Measurements from ENCODE around the gene SLAMF9. TPM values are rescaled to one million over a fixed set of nuclear protein-coding genes. Genes with fewer than 3 reads are reported as not detected.

The SLAMF9 gene
- total and polyA plus RNA-seq, 2 donors, result not detected

DNA sequence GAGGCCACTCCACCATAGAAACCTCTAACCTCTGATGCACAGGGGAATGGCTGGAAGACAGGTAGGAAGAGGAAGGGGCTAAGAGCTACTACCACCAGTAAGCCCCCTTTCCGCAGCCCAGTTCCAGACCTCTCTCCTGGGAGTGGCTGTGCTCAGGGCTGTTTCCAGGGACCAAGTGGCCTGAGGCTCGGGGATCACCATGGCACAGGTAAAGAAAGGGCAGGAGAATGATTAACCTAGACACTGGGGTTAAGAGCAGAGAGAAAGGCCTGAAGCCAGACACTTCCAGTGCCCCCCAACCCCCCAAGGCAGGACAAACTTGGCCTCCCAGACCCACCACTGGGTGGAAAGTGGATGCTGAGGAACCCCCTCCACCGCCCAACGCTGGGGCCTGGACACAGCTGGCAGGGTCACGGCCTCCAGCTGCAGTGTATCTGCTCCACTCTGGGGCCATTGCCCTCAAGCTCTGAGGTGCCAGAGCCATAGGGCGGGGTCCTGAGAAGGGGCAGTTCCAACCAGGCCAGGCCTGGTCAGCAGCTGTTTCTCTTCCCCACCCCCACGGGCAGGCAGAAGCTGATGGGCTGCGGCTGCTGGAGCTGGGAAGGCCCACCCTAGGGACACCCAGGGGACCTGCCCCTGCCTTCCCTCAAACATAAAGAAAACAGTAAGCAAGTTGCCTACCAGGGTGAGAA is 31.4 kb downstream of the SLAMF9 start:
- DNase-seq (ENCODE audit: extremely low spot score), result no peak
- Histone ChIP-seq H3K27ac (ENCODE audit: low read depth) (peak overlapping the region; percentile 59), H3K4me1 (ENCODE audit: insufficient read depth) (peaks cover 3% of the 10 kb centered on the region), H3K36me3 (ENCODE audit: insufficient read depth) (peaks cover 3% of the 10 kb centered on the region), H3K4me3 (ENCODE audit: low read depth, low read length) (peak overlapping the region; percentile 15)
- 36% methylated on average over 8 of the region's 8 CpGs for WGBS

DNA sequence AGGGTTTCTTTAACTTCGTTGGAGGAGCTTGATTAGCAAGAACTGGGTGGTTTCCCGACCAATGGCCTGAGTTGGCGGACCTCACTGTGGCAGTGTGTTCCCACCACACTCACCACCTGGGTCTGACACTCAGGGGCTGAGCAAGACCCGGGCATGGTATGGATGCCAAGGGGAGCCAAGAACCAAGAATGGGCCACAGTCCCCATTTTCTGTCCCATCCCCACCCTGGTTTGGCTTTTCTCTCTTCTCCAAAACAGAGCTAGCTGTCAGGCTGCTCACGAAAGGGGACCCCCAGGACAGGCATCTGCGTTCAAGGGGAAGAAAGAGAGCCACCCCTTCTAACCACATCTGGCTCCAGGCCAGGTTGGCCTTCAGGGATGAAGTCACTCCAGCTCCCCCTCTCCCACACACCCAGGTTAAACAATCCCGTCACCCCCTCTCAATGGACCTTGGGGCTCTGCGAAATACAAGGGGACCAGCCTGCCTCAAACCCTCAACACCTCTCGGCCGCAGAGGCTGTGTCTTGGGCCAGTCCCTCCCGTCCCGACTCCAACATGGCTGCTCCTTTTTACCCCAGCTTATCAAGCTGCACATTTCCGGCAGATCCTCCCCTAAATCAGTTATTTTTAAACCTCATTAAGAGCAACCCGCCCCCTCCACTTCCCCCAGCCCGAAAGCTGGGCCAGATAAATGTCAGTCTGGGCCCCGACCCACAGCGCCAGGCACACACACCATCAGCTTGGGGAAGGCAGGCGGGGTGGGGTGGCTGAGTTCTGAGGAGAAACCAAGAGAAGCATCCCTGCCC is 32.1 kb downstream of the SLAMF9 start:
- 45% methylated on average over 18 of the region's 18 CpGs for WGBS
- DNase-seq (ENCODE audit: extremely low spot score), result no peak
- peaks cover 3% of the 10 kb centered on the region for H3K36me3 ChIP-seq (ENCODE audit: insufficient read depth)
- H3K4me1 ChIP-seq (ENCODE audit: insufficient read depth), result peaks cover 3% of the 10 kb centered on the region
- H3K27ac ChIP-seq (ENCODE audit: low read depth), result peak overlapping the region; percentile 44
- no peak overlapping the region for H3K4me3 ChIP-seq (ENCODE audit: low read depth, low read length)

DNA sequence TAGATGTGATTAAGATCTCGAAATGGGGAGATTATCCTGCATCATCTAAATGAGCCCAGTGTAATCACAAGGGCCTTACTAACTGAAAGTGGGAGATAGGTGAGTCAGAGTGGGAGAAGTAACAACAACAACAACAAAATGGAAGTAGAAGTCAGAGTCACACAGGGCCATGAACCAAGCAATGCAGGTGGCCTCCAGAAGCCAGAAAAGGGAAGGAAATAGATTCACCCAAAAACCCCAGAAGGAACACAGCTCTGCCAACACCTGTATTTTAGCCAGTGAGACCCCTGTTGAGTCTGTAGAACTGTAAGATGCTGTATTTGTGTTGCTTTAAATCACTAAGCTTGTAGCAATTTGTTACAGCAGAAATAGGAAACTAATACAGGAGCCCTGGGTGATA is 32.8 kb downstream of the SLAMF9 start:
- H3K36me3 ChIP-seq (ENCODE audit: insufficient read depth), result peaks cover 3% of the 10 kb centered on the region
- no peak overlapping the region for H3K4me3 ChIP-seq (ENCODE audit: low read depth, low read length)

DNA sequence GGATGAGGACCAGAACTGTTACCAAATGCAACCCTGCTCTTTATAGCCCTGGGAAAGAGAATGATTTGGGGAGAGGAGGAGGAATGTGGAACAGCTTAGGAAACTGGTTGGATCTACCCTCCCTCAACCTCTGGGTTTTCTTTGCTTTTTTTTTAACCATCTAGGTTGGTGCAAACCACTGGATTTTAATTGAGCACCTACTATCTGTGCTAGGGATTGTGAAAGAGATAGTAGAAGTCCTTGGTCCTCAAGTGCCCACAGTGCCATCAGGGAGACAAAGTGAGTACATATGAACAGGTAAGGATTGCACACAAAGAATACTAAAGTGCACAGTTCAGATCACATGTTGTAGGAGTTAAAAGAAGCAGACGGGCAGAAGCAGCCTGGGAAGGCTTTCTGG is 33.4 kb downstream of the SLAMF9 start:
- H3K4me3 ChIP-seq (ENCODE audit: low read depth, low read length), result no peak overlapping the region
- H3K4me1 ChIP-seq (ENCODE audit: insufficient read depth), result peaks cover 3% of the 10 kb centered on the region
- H3K36me3 ChIP-seq (ENCODE audit: insufficient read depth), result peaks cover 3% of the 10 kb centered on the region
- no peak for DNase-seq (ENCODE audit: extremely low spot score)
- 79% methylated on average over 1 of the region's 1 CpG for WGBS
- H3K27ac ChIP-seq (ENCODE audit: low read depth), result no peak overlapping the region

More for the DNA sequence above, 32.8 kb downstream of the SLAMF9 start:
- WGBS, result 42% methylated on average over 1 of the region's 1 CpG
- no peak for DNase-seq (ENCODE audit: extremely low spot score)
- Histone ChIP-seq H3K27ac (ENCODE audit: low read depth) (peak overlapping the region; percentile 44), H3K4me1 (ENCODE audit: insufficient read depth) (peaks cover 3% of the 10 kb centered on the region)

DNA sequence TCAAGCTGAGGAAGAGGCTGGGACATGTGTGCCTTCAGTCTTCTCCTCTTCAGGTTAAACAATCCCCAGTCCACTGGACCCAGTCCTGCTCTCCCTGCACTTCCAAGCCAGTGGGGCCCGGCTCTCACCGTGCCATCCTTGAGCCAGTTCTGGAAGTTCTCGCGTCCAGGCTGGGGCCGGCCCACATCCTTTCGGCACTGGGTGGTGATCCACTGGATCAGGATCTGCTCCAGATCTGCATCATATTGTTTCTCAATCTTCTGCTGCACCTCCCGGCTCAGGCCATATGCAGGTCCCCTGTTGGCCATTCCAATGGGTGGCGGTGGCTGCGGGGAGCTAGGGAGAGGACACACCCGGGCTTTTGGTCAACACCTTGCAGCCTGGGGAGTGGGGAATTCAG is 33.8 kb downstream of the SLAMF9 start:
- Histone ChIP-seq H3K36me3 (ENCODE audit: insufficient read depth) (peaks cover 3% of the 10 kb centered on the region), H3K4me1 (ENCODE audit: insufficient read depth) (peaks cover 3% of the 10 kb centered on the region), H3K27ac (ENCODE audit: low read depth) (no peak overlapping the region), H3K4me3 (ENCODE audit: low read depth, low read length) (no peak overlapping the region)
- 89% methylated on average over 10 of the region's 10 CpGs for WGBS
- no peak for DNase-seq (ENCODE audit: extremely low spot score)

DNA sequence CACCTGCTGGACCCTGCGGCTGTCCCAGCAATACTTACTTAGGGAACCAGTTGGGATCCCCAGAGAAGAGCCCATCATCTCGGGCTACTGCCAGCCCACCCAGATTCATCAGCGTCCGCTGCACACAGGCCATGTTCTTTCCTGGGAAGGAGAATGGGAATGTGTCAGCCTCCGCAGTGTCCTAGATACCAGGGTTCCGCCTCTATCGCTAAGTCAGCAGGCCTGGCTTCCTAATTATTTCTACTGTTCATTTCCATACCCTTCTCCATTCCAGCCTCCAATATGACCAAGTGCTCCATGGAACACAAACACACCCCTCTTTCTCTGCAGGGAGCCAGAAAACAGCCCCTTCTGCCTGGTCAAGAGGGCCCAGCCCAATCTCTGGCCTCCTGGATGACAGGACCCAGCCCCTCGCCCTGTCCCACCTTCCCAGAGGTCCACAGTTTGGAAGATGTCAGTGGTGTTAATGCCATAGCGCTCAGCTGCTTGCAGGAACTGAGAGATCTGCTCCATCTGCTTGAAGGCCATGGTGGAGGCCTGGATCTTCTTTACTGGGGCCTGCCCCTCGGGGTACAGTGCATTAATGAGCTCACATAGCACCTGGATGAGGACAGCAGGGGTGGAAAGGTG is 34.7 kb downstream of the SLAMF9 start:
- peaks cover 3% of the 10 kb centered on the region for H3K36me3 ChIP-seq (ENCODE audit: insufficient read depth)
- no peak overlapping the region for H3K4me3 ChIP-seq (ENCODE audit: low read depth, low read length)
- H3K4me1 ChIP-seq (ENCODE audit: insufficient read depth), result peaks cover 3% of the 10 kb centered on the region
- 94% methylated on average over 10 of the region's 10 CpGs for WGBS
- DNase-seq (ENCODE audit: extremely low spot score), result no peak
- H3K27ac ChIP-seq (ENCODE audit: low read depth), result no peak overlapping the region

DNA sequence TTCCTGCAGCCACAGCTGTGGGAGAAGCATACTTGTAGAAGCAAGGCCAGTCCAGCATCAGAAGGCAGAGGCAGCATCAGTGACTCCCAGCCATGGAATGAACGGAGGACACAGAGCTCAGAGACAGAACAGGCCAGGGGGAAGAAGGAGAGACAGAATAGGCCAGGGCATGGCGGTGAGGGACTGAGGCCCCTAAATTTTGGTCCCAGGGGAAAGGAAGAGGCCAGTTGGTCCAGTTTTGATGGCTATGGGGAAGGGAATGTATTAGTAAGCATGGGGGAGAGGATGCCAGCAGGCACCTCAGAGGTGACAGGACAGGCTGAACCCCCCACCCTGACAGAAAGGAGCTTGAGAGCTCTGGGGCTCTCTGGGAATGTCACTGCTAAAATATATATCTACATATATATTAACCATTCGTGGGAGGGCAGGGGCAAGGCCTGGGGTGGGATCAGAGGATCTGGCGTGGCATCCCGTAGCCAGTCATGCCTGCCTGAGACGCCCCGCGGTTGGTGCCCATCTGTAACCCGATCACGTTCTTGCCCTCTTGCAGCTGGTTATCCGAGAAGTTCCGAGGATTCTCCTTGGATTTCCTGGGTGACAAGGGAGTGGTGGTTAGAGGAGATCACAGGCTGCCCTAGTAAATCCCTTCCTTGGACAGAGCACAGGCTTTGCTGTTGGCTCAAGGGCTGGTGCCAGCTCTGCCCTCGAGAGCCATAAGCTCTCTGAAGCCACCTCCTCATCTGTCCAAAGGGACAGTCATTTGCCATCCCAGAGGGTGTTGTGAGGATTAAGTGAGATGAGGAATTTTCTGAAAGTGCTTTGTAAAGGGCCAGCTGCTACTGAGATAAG is 35.5 kb downstream of the SLAMF9 start:
- Histone ChIP-seq H3K27ac (ENCODE audit: low read depth) (no peak overlapping the region), H3K4me3 (ENCODE audit: low read depth, low read length) (no peak overlapping the region), H3K4me1 (ENCODE audit: insufficient read depth) (peaks cover 3% of the 10 kb centered on the region), H3K36me3 (ENCODE audit: insufficient read depth) (peaks cover 3% of the 10 kb centered on the region)
- no peak for DNase-seq (ENCODE audit: extremely low spot score)
- 86% methylated on average over 13 of the region's 13 CpGs for WGBS

DNA sequence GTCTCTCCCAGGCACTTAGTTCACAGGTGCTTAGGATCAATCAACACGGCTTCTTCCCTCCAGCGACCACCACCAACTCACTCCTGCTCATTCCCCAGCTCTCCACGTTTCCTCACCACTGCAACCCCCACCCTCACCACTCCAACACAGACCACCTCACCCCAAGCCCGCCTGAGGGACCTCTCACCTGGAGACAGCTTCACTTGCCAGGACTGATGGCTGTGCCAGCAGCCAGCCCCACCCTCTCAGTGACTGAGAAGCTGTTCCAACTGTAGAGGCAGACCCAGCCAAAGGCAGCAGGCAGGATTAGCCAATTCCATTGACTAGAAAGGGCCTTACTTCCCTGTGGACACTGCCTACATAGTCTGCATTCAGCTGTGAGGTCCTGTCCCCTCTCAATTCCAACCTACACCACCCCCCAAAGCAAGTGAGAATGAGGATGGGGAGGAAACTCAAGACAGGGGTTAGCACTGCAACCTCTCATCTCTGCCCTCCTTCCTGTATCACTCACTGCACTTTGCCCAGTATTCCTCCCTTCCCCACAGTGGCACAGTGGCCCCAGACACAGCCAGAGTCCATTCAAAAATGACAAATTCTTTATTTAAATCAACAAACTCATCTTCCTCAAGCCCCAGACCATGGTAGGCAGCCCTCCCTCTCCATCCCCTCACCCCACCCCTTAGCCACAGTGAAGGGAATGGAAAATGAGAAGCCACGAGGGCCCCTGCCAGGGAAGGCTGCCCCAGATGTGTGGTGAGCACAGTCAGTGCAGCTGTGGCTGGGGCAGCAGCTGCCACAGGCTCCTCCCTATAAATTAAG is 36.3 kb downstream of the SLAMF9 start:
- Histone ChIP-seq H3K4me1 (ENCODE audit: insufficient read depth) (no peaks in the 10 kb centered on the region), H3K36me3 (ENCODE audit: insufficient read depth) (peaks cover 3% of the 10 kb centered on the region)

DNA sequence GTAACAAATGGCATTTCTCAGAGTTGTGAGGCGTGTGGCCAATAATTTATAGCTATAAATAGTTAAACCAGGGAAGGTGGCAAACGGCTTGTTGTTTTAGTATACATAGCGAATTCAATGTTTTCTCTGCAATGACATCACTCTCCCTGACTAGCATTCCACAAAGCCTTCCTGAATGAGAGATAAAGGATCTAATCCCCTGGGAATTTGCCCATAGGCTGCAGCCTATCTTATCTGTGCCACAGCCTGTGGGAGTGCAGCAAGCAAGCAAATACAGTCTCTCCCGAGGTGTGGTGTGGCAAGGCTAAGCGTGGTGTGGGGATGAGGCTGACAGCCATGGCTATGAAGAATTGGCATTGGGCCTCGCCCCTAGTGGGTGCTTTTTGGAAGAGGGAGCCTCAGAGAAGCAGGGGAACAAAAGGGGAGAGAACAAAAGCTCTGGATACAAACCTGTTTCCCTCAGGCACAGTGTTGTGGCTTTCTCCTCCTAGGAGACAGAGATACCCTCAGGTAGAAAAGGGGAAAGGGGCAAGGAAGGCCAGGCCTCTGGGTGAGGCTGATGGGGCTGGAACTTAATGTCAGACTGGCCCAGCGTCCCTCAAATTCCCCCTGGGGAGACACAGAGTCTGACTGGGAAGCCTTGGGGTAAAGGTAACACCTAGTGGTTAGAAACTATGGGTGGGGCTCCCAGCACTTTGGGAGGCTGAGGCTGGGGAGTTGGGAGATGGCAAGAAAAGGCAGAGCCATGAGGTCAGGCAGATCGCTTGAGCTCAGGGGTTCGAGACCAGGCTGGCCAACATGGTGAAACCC is 37.6 kb downstream of the SLAMF9 start:
- 40% methylated on average over 9 of the region's 9 CpGs for WGBS
- no peak for DNase-seq (ENCODE audit: extremely low spot score)
- H3K4me1 ChIP-seq (ENCODE audit: insufficient read depth), result no peaks in the 10 kb centered on the region
- H3K4me3 ChIP-seq (ENCODE audit: low read depth, low read length), result no peak overlapping the region
- H3K27ac ChIP-seq (ENCODE audit: low read depth), result no peak overlapping the region
- peaks cover 3% of the 10 kb centered on the region for H3K36me3 ChIP-seq (ENCODE audit: insufficient read depth)

More for the DNA sequence above, 36.3 kb downstream of the SLAMF9 start:
- 66% methylated on average over 5 of the region's 5 CpGs for WGBS
- Histone ChIP-seq H3K27ac (ENCODE audit: low read depth) (no peak overlapping the region), H3K4me3 (ENCODE audit: low read depth, low read length) (no peak overlapping the region)
- DNase-seq (ENCODE audit: extremely low spot score), result no peak

DNA sequence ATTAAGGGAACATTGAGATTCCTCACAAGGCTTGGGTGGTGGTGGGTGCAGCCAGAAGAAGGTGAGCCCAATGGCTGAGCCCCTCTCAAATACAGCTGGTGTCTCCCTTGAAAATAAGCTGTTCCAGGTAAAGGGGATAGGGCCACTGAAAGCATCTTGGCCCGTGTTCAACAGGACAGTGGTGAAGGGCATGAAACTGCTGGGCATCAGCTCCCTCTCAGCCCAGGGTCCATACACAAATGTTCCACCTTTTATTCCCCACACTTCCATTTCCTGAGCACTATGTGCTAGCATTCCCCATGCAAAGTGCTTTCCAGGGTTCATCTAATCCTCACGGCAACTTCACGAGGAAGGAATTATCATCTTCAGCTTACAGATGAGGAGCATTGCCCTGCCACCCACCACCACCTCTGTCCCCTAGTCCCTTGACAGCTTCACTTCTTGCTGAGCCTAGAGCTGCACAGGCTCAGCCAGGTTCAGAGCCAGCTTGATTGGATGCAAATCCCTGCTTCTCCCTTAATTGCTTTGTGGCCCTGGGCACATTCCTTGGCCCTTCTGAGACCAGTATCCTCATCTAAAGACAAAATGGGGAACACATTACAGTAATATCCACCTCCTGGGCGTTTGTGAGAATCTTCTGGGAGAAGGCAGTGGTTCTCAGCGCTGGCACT is 38.3 kb downstream of the SLAMF9 start:
- Histone ChIP-seq H3K27ac (ENCODE audit: low read depth) (no peak overlapping the region), H3K4me3 (ENCODE audit: low read depth, low read length) (no peak overlapping the region), H3K36me3 (ENCODE audit: insufficient read depth) (peaks cover 3% of the 10 kb centered on the region), H3K4me1 (ENCODE audit: insufficient read depth) (no peaks in the 10 kb centered on the region)
- 33% methylated on average over 5 of the region's 5 CpGs for WGBS
- no peak for DNase-seq (ENCODE audit: extremely low spot score)

DNA sequence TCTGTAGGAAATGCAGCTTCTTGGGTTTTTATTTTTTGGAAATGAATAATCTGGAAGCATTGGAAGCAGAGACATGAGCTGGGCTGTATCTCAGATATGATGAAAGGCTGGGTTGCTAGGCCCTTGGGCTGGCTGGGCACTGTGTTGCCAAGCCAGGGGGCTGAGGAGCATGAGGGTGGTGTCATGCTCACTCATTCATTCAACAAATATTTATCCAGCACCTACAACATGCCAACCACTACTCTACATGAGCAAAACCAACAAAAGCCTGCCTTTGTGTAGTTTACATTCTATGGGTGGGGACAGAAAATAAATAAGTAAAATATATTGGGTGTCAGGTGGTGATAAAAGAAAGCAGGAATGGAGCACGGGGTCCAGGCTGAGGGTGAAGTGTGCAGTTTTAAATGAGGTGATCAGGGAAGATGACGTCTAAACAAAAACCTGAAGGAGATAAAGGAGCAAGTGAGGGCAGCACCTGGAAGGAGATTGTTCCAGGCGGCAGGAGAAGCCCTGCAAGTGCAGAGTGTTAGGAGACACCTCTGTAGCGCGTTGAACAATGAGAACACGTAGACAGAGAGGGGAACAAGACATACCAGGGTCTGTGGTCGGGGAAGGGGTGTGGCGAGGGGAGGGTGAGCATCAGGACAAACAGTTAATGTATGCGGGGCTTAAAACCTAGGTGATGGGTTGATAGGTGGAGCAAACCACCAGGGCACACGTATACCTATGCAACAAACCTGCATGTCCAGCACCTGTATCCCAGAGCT is 39.6 kb downstream of the SLAMF9 start:
- no peak overlapping the region for H3K4me3 ChIP-seq (ENCODE audit: low read depth, low read length)
- no peak for DNase-seq (ENCODE audit: extremely low spot score)
- no peak overlapping the region for H3K27ac ChIP-seq (ENCODE audit: low read depth)
- 81% methylated on average over 10 of the region's 10 CpGs for WGBS
- H3K4me1 ChIP-seq (ENCODE audit: insufficient read depth), result no peaks in the 10 kb centered on the region
- peaks cover 3% of the 10 kb centered on the region for H3K36me3 ChIP-seq (ENCODE audit: insufficient read depth)
